NCI-H524 treated with DMSO at 0.1 percent for 48 hours (cell line): ENCODE results near the gene IRX4.
"Not testable (repeated sequence)": the region's sequence is repeated elsewhere in the genome, so short reads cannot be mapped to it uniquely, and the experiment has no call there.

Source experiments
- DNase-seq: peaks from one replicate; lab custom pipeline; 2025; lab: John Stamatoyannopoulos, UW

The IRX4 gene

DNA sequence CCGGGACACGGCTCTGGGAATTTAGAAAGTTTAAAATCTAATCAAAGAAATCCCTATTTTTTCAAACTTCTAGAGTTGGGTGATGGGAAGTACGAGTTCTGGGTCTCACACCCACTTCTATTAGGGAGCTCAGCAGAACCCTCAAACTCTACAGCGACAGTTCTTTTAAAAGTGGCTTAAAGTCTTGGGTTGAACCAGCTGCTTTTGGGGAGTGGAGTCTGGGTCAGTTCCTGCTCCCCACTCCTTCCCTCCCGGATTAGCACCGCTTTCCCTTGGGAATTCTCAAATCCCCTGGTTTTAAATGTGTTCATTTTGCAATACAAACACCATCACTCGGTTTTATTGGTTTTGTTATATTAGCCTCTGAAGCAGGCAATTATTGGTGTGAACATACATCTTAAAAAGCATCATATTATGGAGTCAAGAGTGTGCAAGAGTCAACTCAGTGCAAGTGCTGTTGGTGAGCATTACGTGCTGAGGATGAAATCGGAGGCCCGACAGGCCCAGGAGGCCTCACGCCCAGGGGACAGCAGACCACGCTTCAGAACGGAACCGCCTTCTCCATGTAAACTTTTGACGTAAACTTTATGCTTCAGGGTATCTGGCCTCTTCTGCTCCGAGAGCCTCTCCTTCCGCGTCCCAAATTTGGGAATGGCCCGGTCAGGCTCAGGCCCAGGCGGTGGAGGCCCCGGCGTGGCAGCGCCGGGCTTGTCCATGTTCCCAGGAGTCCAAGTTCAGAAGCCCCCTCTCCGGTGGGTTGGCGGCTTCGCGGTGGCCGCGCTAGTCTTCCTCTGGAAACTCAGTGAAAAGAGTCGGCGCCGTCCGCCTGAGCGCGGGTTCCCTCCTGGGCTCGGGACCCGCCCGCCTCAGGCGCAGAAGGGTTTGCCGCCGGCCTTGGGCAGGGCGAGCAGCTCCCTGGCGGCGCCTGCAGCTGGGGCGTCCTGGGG, 5.3 kb downstream of the IRX4 start:
- no peak for DNase-seq

DNA sequence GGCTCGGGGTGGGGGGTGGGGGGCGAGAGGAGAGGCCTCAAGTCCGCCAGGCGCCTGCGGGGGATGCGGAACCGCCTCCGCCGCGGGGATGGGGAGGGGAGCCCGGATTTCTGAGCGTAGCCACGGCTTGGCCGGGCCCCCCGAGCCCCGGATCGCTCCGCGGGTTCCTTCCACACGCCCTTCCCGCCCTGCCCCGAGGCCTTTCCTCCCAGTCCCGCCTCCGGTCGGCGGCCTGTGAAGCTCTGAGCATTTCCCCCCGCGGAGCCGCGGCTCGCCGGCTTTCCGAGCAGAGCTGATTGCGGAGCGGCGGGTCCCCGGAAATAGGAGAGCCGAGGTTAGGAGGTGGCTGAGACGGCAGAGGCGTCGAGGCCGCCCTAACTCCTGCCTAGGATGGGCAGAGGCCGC, 6.1 kb downstream of the IRX4 start:
- no peak for DNase-seq

DNA sequence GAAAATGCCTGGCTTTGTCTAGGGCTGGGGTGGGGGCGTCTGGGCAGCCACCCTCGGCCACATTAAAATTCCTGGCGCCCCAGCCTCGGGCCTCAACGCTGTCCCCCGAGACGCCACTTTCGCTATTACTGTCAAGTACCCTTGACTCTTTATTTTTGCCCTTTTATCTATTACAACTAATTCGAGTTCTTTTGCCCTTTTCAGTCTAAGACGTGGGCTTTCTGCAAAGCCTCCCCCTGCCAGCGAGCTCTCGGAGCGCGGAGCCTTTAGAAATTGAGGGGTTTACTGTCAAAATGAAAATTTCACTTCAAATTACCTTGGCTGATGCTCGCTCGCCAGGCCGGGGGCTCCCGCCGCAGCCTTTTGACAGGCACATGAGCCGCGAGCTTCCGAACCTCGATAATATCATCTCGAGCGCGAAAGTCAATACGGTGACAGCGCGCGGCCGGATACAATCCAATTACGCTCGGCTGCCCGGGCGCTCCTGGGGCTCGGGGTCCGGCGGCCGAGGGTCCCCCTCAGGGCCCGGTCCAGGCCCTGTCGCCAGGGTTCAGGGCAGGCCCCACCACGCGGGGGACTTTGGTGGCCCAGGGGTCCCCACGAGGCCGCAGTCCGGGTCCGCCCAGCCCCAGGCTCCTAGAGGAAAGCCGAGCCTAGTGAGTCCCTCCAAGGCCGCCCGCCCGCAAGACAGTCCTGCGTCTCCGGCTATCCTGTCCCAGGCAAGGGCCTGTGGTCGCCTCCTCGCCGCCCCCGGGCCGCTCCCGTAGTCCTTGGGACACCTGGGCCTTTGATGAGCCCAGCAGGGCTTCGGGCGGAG, 6.7 kb downstream of the IRX4 start:
- DNase-seq: no peak

DNA sequence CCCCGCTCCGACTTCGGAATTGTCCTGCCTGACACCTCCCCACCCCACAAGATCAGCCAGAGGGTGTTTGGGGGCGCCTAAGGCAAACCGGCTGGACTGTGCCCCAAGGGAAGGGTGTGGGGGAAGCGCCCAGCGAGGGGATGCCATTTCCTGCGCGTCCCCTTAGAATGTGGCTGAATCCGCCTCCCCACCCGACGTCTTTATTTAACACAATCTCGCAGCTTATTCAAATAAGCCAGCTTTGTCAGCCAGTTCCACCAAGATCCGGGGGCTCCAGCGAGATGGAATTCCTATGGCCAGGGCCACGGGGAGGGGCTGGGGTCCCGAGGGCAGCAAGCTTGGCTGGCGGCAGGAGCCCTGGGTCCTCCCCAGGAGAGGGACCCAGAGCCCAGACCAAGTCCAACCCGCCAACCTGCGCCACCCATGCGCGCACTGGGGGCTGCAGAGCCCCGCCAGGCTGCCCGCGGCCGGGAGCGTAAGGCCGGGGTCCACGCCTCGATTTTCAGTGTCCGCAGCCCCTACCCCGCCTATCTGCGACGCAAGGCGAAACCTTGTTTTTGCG, 7.4 kb downstream of the IRX4 start:
- DNase-seq: no peak

DNA sequence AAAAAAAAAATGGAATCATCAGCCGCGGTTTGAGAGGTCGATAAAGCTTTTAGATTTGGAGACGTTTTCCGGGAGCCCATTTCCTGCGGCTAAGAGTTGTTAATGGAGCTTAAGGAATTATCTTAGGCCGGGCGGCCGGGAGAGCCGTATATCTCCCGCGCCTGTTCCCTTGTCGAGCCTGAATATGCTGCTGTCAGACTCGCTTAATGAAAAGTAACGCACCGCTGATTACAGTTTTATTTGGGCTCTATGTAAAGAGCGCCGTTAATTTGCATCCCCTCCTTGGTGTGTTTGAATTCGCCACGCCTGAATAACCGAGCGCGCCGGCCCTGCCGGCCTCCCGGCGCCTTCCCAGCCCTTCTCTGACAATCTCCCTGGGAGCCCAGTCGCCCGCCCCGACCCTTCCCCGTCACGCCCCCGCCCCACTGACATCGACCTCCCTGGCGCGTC, 7.9 kb downstream of the IRX4 start:
- peak; percentile 60 for DNase-seq

DNA sequence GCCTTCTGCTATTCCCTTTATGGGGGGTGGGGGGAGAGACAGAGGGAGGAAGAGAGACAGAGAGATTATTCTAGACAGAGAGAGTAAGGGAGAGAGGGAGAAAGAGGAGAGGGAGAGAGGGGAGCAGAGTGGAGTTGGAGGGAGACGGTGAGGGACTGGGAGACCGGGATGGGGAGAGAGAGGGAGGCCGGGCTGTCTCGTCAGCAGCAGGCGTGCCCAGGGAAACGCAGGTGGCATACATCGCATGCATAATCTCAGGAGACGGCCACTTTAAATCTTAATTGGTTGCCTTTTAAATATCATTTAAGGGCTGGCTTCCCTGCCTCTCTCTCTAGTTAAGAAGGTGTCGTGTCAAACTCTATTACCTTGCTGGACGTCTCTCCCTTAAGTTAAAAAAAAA, 8.4 kb downstream of the IRX4 start:
- DNase-seq: peak; percentile 60

DNA sequence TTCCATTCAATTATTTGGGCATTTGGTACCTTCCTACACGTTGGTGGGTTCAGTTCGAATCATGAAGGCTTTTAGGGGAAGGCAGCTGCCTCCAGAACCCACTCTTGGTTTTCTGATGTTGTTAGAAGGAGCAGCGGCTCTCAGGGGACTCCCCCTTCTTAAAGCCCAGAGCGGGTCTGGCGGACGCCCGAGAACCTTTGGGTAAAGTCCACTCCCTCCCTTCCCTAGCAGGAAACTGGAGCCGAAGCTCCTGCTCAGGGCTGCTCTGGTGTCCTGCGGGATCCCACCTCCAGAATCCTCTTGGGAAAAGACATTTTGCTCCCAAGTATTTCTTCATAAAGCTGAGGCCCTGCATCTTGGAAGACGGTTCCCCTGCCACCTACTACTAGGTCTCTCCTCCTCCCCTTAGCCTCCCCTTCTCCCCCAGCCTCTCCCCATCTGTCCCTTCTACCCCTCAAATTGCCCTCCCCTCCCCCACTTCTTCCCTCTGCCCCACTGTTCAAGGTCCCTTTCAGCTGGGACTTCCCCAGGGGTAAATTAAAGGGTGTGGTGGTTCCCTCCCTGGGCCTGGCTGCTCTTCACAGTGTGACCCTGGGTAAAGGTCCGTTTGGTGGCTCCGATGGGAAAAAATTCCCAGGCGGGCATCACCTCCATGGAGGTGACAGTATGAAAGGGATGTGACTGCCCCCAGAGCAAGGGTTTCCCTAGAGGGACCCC, 9.3 kb downstream of the IRX4 start:
- no peak for DNase-seq

DNA sequence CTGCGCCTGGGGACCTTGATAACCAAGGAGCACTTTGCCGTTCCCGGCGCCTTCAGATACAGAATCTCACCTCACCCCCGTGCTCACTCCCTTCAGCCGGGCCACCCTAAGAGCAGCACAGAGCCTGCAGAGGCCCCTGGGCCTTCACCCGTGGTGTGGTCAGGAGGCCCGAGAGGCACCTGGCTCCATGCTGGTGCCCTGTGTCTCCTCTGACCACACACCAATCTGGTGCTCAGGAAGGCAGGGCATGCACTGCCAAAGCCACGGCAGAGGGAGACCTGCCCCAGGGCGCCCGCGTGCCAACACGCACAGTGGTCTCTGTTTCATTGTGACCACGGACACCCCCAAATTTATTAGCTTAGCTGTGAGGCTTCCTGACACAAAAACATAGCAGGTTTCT, 11.3 kb downstream of the IRX4 start:
- no peak for DNase-seq

DNA sequence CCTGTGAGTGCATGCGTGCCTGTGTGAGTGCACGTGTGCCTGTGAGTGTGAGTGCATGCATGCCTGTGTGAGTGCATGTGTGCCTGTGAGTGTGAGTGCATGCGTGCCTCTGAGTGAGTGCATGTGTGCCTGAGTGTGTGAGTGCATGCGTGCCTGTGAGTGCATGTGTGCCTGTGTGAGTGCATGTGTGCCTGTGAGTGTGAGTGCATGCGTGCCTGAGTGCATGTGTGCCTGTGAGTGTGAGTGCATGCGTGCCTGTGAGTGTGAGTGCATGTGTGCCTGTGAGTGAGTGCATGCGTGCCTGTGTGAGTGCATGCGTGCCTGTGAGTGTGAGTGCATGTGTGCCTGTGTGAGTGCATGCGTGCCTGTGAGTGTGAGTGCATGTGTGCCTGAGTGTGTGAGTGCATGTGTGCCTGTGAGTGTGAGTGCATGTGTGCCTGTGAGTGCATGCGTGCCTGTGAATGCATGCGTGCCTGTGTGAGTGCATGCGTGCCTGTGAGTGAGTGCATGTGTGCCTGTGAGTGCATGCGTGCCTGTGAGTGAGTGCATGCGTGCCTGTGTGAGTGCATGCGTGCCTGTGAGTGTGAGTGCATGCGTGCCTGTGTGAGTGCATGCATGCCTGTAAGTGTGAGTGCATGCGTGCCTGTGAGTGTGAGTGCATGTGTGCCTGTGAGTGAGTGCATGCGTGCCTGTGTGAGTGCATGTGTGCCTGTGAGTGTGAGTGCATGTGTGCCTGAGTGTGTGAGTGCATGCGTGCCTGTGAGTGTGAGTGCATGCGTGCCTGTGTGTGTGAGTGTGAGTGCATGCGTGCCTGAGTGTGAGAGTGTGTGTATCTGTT, 12.1 kb downstream of the IRX4 start:
- not testable (repeated sequence) for DNase-seq

DNA sequence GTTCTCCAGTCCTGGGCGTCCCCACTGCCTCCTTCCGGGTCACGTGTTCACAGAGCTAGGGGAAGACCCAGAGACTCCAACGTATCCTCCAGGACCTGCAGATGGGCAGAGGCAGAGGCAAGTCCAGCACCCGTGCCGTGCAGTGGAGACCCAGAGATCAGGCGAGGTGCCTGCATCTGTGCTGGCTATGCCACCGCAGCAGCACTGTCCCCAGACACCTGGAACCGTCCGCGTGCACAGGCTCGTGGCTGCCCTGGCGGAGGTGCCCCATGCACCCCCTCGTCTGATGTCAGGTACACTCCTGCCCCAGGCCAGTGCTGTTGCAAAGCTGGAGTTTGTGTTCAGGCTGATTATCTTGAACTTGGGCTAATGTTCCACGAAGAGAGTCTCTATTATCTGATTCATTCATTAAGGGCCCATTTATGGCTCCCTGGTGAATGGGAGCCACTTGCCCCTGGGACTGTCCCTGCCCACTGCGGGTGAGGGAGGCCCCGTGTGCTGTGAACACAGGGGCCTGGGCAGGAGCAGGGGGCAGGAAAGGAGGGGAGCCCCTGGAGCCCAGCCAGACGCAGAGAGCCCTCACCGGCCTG, 13.7 kb downstream of the IRX4 start:
- DNase-seq: no peak

DNA sequence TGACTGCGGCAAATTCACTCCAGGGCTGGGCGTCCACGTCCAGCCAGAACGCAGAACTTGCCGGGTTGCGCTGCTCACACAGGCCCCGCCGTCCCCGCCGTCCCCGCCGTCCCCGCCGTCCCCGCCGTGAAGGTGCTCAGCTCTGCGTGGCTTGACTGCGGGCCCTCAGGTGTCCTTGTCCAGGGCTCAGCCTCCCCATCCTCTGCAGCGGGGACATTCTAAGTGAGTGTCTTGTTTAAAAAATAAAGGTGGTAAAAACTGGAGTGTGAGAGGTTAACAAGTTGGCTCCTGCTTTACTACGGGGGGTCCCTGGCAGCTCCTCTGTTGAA, 14.9 kb downstream of the IRX4 start:
- no peak for DNase-seq

DNA sequence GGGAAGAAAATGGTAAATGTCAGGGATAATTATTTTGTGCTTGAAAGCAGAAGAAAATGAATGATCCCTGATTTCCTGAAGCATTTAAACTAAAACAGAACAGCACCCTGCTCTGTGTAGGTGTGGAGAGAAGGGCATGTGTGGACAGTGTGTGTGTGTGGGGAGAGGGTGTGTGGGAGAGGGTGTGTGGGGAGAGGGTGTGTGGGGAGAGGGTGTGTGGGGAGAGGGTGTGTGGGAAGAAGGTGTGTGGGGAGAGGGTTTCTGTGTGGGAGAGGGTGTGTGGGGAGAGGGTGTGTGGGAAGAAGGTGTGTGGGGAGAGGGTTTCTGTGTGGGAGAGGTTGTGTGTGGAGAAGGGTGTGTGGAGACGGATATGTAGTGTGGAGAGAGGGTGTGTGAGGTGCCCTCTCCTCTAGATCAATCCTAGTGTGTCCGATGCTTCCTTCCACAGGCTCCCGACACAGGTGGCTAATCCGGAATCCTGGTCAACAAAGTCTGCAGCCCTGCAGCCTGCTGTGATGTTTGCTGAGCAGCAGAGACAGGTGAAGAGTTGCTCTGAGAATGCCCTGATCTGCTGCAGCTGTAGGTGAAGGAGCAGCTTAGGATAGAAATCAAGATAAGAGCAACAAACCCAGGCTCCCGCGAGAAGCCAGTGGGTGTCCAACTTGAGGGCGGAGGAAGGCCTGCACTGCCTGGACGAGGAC, 15.5 kb downstream of the IRX4 start:
- DNase-seq: no peak

DNA sequence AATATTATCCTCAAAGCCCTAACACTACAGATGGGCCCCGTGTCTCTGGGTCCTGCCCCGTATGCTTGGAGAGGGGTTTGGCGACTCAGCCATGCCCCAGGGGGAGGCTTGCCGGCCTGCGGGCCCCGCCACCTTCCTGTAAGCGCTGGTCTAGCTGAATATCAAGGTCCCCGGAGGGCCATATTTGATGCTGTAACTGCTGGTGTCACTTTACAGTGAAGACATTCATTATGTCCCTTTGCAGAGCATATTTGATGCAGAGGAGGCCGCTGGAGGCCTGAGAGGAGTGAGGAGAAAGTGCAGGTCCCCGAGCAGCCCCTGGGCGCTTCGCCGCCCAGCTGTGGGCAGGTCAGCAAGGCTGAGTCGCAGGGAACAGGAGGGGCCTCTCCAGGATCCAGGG, 16.8 kb downstream of the IRX4 start:
- no peak for DNase-seq

DNA sequence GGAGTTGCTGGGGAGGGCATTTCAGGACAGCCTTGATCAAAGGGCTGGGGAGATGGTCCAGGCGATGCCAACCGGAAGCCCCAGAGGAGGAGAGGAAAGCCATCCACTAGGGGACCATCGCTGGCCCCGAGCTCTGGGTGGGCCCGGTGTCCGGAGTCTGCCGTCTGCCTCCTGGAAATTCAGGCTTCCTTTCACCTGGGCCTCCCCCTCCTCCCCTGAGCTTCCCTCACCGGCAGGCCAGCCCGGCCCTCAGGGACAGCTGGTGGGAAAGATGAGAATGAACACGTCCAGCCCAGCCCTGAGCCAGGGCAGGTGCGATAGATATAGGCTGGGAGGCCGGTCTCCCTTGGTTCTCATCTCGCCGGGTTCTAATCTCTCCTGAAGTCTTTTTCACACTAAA, 17.2 kb downstream of the IRX4 start:
- DNase-seq: no peak

DNA sequence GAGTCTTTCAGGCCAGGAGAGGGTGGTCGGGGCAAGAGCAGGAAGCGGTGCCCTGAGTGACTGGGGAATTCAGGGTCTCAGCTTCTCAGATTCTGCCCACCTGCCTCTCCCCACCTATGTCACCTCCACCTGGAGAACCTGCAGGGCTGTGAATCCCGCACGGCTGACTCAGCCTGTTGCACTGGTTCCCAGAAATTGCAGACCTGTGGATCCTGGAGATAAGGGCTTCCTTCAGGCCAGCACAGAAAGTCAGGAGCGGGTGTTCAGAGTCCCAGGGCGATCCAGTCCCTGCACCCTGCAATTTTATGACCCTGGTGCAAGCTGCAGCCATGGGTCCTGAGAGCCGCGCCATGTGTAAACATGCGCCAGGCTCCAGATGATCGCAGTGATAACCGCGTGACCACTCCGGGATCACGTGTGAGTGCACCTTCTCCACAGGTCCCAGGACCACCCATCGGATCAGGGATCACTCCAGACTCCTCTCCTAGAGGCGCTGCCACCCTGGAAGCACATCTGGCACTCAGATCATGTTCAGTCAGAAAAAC, 17.8 kb downstream of the IRX4 start:
- DNase-seq: no peak

DNA sequence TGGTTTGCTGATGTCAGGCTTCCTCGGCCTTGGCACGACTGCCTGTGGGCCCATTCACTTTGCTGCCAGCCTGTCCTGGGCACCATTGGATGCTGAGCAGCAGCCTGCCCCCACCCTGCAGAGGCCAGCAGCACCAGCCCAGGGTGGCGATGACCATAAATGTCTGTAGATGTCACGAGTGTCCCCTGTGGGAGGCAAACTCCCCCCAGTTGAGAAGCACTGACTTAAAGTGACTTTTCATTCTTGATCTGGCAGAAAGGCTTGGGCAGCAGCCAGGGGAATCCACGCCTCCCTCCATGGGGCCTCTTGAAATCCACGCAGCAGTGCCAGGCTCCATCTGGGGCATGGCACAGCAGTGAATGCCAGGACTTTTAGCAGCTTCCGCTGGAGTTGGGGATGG, 21.8 kb downstream of the IRX4 start:
- no peak for DNase-seq

DNA sequence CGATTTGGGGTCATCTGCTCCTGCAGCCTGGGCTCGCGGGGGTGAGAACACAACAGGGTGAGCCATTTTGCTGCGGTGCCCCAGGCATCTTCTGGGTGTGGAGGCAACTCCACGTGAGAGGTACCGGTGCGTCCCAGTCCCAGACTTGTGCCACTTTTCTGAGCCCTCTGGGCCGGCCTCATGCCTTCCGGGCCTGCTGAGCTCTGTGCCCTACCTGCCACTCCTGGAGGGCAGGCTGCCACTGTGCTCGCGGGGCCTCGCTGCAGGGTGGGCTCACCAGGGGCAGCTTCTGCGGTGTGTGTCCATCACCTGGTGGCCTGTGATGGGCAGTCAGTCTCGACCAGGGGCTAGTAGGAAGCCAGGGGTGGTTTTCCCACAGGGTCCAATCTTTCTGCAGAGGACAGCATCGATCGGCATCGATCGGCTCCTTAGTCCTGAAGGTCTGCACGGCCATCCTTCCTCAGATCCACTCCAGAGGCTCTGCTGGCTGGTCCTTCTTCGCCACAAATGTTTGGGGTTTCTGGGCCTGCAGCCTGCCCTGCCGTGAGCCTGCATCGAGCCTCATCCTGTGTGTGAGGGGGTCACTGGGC, 22.6 kb downstream of the IRX4 start:
- DNase-seq: no peak

DNA sequence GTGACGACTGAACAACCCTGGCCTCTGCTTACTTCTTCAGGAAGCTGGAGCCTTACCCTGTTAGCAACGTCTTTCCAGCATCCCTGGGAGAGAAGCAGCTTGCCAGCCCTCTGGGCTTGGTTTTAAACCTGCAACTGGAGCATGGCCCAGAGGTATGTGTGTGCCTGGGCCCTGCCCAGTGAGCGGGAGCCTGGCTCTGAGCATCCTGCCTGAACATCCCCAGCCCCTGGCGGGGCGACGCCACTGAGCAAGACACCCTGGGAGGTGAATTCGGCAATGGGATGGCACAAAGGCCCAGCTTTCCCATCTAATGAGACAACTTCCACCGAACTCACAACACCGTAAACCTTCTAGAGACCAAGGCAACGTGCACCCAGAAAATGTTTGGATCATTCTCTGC, 23.6 kb downstream of the IRX4 start:
- no peak for DNase-seq

DNA sequence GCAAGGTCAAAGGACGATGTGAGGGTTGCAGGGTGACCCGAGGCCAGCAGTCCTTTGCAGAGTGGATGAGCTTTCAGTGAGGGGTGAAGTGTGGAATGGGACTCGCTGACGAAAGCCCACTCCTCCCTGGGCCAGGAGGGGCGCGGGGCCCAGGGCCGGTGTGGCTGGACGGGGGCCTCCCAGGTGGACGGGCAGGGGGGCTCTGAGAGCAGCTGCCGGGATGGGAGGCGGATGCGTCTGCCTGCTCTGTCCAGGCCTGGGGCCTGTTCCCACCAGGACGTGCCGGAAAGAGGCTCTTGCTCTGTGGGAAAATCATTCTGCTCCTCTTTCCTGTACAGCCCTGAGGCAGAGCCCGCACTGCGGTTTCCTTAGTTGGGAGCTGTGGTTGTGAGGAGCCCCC, 24.3 kb downstream of the IRX4 start:
- DNase-seq: no peak

DNA sequence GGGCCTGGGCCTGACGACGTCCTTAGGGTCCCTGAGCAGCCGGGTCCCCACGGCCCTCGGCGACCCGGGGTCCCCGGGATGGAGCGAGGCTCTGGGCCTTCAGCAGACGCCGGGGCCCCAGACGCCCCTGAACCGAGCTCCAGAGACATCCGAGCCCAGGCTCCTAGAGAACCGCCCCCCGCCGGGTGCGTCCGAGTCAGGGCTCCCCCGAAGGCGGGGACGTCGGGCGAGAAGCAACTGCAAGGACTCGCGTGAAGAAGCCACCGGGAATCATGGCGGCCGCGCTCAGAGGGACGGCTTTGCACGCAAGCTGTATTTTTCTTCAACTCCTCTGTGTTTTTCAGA, 25.5 kb downstream of the IRX4 start:
- DNase-seq: no peak
